D721Med (cell line): Measurements from ENCODE around the gene ACTRT2.

Source experiments
- DNase-seq: peaks from one replicate; pipeline ENCODE4 v3.0.0; 2011; ENCODE audit warnings: low spot score; ENCODE audit not compliant: insufficient read length
- FAIRE-seq: peaks from 2 replicates; lab custom pipeline; 2011; peaks lifted over from hg19 to GRCh38; lab: Jason Lieb, UNC
- CTCF ChIP-seq: IDR thresholded peaks from 2 replicates; pipeline ENCODE4 v1.5.1; 2012; ENCODE audit warnings: mild to moderate bottlenecking, control low read depth; ENCODE audit not compliant: insufficient read depth; ENCODE audit errors: missing control alignments

The ACTRT2 gene

GRCh38 chr1:3040004-3040403 lies 18.7 kb downstream of the ACTRT2 start:
- no peak for TF ChIP-seq CTCF
- no peak for DNase-seq
- FAIRE-seq: no peak

- no peak for FAIRE-seq
- TF ChIP-seq CTCF: no peak
- DNase-seq: no peak
Observed at GRCh38 chr1:3042481-3042880, 21.2 kb downstream of the ACTRT2 start.

DNA sequence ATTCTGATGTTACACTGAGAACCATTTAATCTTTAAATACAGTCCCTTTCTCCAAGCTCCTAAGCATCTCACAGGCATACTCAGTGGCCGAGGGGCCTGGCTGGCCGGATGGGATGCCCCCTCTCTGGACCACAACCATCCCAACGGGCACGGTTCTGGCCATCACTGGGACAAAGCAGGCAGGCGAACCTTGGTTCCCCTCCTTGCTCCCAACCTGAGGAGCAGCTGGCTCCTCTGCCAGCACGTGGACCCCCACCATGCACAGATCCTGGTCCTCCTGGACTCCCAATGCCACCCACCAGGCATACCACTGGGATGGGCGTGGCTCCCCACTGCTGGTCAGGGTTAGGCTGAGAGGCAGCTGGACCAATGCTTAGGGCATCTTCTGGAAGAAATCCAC lies 27.9 kb downstream of the ACTRT2 start:
- no peak for TF ChIP-seq CTCF
- no peak for FAIRE-seq
- DNase-seq: no peak

- no peak for TF ChIP-seq CTCF
- FAIRE-seq (no peak), DNase-seq (no peak)
Observed at GRCh38 chr1:3049905-3050304, 28.6 kb downstream of the ACTRT2 start.

DNA sequence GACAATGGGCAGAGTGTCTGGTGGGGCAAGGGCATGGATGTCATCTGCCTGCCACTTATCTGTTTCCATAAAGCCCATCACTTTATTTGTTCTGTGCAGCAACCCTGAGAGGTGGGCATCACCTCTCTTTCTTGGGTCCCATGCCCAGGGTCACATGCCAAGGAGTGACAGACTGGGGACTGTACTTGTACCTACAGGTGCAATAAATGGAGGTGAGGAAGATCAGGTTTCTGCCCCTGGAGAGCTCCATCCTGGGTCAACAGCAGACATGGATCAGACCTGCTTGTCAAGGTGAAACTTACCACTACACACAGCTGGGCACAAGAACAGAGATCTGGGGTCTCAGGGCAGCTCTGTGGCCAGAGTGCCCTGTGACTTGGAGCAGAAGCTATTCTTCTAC lies 29.3 kb downstream of the ACTRT2 start:
- TF ChIP-seq CTCF: no peak
- FAIRE-seq (no peak), DNase-seq (no peak)

DNA sequence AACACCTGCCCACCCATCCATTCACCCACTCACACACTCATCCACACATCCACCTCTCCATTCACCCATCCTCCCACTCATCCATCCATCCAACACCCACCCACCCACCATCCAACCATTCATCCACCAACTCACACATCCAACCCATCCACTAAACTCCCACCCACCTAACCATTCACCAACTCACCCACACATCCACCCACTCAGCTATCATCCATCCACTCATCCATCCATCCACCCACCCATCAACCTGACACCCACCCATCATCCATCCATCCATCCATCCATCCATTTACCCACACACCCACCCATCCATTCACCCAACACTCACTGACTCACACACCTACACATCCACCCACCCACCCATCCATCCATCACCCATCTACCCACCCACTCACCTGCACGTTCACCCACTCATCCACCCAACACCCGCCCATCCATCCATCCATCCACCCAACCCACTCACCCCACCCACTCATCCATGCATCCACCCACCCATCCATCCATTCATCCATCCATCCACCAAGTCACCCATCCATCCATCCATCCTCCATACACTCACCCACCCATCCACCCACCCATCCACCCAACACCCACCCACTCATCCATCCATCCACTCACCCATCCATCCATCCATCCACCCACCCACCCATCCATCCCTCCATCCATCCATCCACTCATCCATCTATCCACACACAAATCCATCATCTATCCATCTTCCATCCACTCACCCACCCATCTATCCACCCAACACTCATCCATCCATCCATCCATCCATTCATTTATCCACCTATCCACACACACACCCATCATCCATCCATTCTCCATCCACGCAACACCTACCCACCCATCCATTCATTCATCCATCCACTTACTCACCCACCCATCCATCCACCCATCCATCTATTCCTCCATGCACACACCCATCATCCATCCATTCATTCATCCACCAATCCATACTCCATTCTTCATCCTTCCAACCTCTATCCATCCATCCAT lies 30.3 kb downstream of the ACTRT2 start:
- no peak for TF ChIP-seq CTCF
- FAIRE-seq (no peak), DNase-seq (no peak)

GRCh38 chr1:3052501-3052900 lies 31.2 kb downstream of the ACTRT2 start:
- no peak for TF ChIP-seq CTCF
- no peak for DNase-seq
- FAIRE-seq: no peak
